Panc1 (cell line): Measurements from ENCODE around the gene CLP1. TPM values are rescaled to one million over a fixed set of nuclear protein-coding genes. Genes with fewer than 3 reads are reported as not detected.

Experiments
- ATAC-seq: fragments of 200-7000 bp; cut with Tn5 transposase; 2 replicates; pipeline ENCODE4 v1.9.1; 2020; ENCODE audit warnings: mild to moderate bottlenecking, moderate library complexity
- BruUV-seq: library from RNA; stranded (reverse); fragments of 400-500 nt; replicated peaks from 2 replicates; lab custom pipeline; 2021; lab: Mats Ljungman, UMichigan
- CTCF ChIA-PET: fragments of 300-600 bp; sonication (Branson Sonifier 250); formaldehyde crosslinking; loops from one replicate; lab custom pipeline; 2022; ENCODE audit warnings: antibody characterized with exemption; lab: Charles Lee
- POLR2A ChIA-PET: fragments of 300-600 bp; sonication (Branson Sonifier 250); formaldehyde crosslinking; loops from one replicate; lab custom pipeline; 2022; ENCODE audit warnings: antibody characterized with exemption; lab: Charles Lee
- DNase-seq: peaks from one replicate; pipeline ENCODE4 v3.0.0-alpha.2; 2010; ENCODE audit warnings: low read depth, low spot score
- H3K27ac ChIP-seq: 2 replicates; pipeline ENCODE4 v1.5.1; 2011; ENCODE audit warnings: mild to moderate bottlenecking, low read length, inconsistent platforms
- H3K27me3 ChIP-seq: fragments of 200-500 bp; sonication (Bioruptor generic); 2 replicates; pipeline ENCODE4 v1.6.0; 2014; ENCODE audit warnings: low read length, inconsistent platforms; ENCODE audit not compliant: control insufficient read depth, insufficient read depth
- H3K36me3 ChIP-seq: fragments of 200-500 bp; sonication (Bioruptor generic); 2 replicates; pipeline ENCODE4 v1.5.1; 2014; ENCODE audit warnings: inconsistent platforms, mild to moderate bottlenecking, low read length, moderate library complexity; ENCODE audit not compliant: control insufficient read depth, insufficient read depth
- H3K4me1 ChIP-seq: 2 replicates; pipeline ENCODE4 v1.5.1; 2011; ENCODE audit warnings: inconsistent platforms, mild to moderate bottlenecking, low read length, moderate library complexity; ENCODE audit not compliant: control insufficient read depth, insufficient read depth
- H3K4me3 ChIP-seq, 2 experiments: 2 replicates each; pipeline ENCODE4 v1.5.1; 2011 to 2012; ENCODE audit warnings: low read depth in 2 of 2, low read length in 2 of 2, mild to moderate bottlenecking in 2 of 2, inconsistent platforms in 1 of 2, moderate library complexity in 1 of 2
- H3K9me3 ChIP-seq: fragments of 200-500 bp; sonication (Bioruptor generic); 2 replicates; pipeline ENCODE4 v1.5.1; 2014; ENCODE audit warnings: low read depth, mild to moderate bottlenecking, inconsistent platforms, low read length, moderate library complexity; ENCODE audit not compliant: control insufficient read depth, insufficient read depth
- POLR2AphosphoS5 ChIP-seq: IDR thresholded peaks from 2 replicates; pipeline ENCODE4 v1.6.1; 2012; ENCODE audit warnings: mild to moderate bottlenecking, low read depth, low read length, moderate library complexity
- SIN3A ChIP-seq: IDR thresholded peaks from 2 replicates; pipeline ENCODE4 v1.6.1; 2012; ENCODE audit warnings: low read depth, mild to moderate bottlenecking, low read length, moderate library complexity, borderline replicate concordance; ENCODE audit not compliant: insufficient read depth
- TCF7L2 ChIP-seq: IDR thresholded peaks from 2 replicates; pipeline ENCODE4 v1.6.1; 2011; ENCODE audit warnings: mild to moderate bottlenecking, low read depth, low read length, inconsistent platforms
- in situ Hi-C: cut with HindIII; loops from 2 replicates; pipeline ENCODE4 v1.10.0; 2016; ENCODE audit warnings: low sequenced_read_pairs, low pct_unique_long_range_greater_than_20kb
- intact Hi-C: fragments of 100-400 bp; cut with micrococcal nuclease; formaldehyde crosslinking; loops from one replicate; pipeline ENCODE4 v1.10.0; 2022; ENCODE audit not compliant: unreplicated experiment
- total RNA-seq: library from RNA; stranded (reverse); gene quantifications from one replicate; pipeline ENCODE4 v1.2.1, GENCODE V29; 2021; ENCODE audit not compliant: unreplicated experiment
- TF ChIP-seq, protein P1 (sequence below), 2 experiments: IDR thresholded peaks; 2 replicates each; pipeline ENCODE4 v1.6.1; 2011 to 2012; ENCODE audit warnings: low read depth in 2 of 2, control low read depth in 1 of 2, low read length in 1 of 2, mild to moderate bottlenecking in 1 of 2, moderate library complexity in 1 of 2; ENCODE audit not compliant: insufficient read depth in 1 of 2
- TF ChIP-seq, protein P2 (sequence below): fragments of 450-650 bp; IDR thresholded peaks from 2 replicates; pipeline ENCODE4 v1.5.1; 2017; ENCODE audit warnings: mild to moderate bottlenecking

CLP1 gene
- total RNA-seq, 1 experiment from 2014 or later: 17.7 TPM

DNA sequence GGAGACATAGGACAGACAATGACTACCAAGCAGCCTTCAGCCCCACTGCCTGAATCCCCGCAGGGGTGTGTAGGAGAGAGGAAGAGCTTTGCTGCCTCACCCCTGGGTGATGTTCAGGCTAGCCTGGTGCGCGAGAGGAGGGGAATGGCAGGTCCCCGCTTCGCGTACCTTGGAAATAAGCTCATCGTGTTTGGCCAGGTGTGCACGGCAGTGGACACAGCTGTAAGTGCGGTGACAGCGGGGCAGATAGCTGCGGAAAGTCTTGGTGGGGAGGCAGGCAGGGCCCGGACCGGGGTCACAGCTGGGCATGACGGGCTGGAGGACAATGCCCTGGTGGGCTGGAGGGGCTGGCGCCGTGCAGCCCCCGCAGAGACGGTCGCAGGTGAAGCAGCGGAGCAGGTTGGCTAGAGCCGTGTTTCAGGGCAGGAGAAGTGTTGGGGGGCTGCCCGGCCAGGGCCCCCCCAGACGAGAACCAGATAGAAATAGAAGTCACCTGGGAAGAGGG is 10.7 kb upstream of the CLP1 start:
- ChIA-PET POLR2A (no interaction called here), CTCF (interaction anchor here (0.9 kb wide), 1 partner anchor 301 kb away, joined by 3 read pairs; no protein-coding TSS in a partner anchor)
- Histone ChIP-seq H3K4me1 (peaks cover 19% of the 10 kb centered on the region), H3K36me3 (no peaks in the 10 kb centered on the region), H3K27me3 (peaks cover 10% of the 10 kb centered on the region), H3K27ac (no peak overlapping the region), H3K9me3 (no peaks in the 10 kb centered on the region), H3K4me3 (no peak overlapping the region)
- TF ChIP-seq TCF7L2 (no peak), SIN3A (no peak), POLR2AphosphoS5 (no peak)
- TF ChIP-seq, protein P1, sequence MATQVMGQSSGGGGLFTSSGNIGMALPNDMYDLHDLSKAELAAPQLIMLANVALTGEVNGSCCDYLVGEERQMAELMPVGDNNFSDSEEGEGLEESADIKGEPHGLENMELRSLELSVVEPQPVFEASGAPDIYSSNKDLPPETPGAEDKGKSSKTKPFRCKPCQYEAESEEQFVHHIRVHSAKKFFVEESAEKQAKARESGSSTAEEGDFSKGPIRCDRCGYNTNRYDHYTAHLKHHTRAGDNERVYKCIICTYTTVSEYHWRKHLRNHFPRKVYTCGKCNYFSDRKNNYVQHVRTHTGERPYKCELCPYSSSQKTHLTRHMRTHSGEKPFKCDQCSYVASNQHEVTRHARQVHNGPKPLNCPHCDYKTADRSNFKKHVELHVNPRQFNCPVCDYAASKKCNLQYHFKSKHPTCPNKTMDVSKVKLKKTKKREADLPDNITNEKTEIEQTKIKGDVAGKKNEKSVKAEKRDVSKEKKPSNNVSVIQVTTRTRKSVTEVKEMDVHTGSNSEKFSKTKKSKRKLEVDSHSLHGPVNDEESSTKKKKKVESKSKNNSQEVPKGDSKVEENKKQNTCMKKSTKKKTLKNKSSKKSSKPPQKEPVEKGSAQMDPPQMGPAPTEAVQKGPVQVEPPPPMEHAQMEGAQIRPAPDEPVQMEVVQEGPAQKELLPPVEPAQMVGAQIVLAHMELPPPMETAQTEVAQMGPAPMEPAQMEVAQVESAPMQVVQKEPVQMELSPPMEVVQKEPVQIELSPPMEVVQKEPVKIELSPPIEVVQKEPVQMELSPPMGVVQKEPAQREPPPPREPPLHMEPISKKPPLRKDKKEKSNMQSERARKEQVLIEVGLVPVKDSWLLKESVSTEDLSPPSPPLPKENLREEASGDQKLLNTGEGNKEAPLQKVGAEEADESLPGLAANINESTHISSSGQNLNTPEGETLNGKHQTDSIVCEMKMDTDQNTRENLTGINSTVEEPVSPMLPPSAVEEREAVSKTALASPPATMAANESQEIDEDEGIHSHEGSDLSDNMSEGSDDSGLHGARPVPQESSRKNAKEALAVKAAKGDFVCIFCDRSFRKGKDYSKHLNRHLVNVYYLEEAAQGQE (IDR thresholded peaks at IDR 0.05; ENCODE audit: insufficient read depth in 1 of 2, low read depth in 2 of 2, low read length in 1 of 2): no peak
- TF ChIP-seq, protein P2, sequence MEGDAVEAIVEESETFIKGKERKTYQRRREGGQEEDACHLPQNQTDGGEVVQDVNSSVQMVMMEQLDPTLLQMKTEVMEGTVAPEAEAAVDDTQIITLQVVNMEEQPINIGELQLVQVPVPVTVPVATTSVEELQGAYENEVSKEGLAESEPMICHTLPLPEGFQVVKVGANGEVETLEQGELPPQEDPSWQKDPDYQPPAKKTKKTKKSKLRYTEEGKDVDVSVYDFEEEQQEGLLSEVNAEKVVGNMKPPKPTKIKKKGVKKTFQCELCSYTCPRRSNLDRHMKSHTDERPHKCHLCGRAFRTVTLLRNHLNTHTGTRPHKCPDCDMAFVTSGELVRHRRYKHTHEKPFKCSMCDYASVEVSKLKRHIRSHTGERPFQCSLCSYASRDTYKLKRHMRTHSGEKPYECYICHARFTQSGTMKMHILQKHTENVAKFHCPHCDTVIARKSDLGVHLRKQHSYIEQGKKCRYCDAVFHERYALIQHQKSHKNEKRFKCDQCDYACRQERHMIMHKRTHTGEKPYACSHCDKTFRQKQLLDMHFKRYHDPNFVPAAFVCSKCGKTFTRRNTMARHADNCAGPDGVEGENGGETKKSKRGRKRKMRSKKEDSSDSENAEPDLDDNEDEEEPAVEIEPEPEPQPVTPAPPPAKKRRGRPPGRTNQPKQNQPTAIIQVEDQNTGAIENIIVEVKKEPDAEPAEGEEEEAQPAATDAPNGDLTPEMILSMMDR: no peak
- DNase-seq (no peak), ATAC-seq (no peak)
- intact Hi-C loops: loop anchor here (10.0 kb wide), 1 partner anchor 192 kb away; no protein-coding TSS in a partner anchor
- no TSS peak for BruUV-seq
- in situ Hi-C loops: no loop called here

DNA sequence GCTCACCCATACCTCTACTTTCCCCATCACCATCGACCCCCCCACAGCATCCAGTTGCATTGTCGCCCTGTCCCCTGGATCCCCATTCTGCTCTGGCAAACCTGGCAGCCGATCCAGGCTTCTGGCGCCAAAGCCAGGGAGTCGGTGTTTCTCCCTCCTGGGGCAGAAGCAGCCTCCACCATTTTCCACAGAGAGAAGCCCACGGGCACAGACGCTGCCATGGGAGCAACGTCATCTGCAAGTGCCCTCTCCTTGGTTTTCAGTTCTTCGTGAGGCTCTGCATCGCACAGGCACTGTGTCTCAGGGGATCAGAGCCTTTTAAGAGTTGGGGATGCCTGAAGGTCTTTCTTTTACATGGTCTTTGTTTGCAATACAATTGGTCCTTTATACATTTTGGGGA is 10.2 kb upstream of the CLP1 start:
- TF ChIP-seq, protein P1 (IDR thresholded peaks at IDR 0.05; ENCODE audit: insufficient read depth in 1 of 2, low read depth in 2 of 2, low read length in 1 of 2): no peak
- TF ChIP-seq POLR2AphosphoS5: peak; percentile 60
- BruUV-seq: no TSS peak
- in situ Hi-C loops: no loop called here
- intact Hi-C loops: loop anchor here (10.0 kb wide), 1 partner anchor 193 kb away; no protein-coding TSS in a partner anchor
- Histone ChIP-seq H3K27ac (no peak overlapping the region), H3K4me3 (no peak overlapping the region), H3K4me1 (peaks cover 19% of the 10 kb centered on the region), H3K9me3 (no peaks in the 10 kb centered on the region), H3K27me3 (peaks cover 10% of the 10 kb centered on the region), H3K36me3 (no peaks in the 10 kb centered on the region)
- ChIA-PET CTCF (interaction anchor here (0.9 kb wide), 1 partner anchor 302 kb away, joined by 3 read pairs; no protein-coding TSS in a partner anchor), POLR2A (no interaction called here)
- DNase-seq: no peak
- ATAC-seq: no peak
